ENCODE results near the gene GPSM1.

GRCh38 chr9:136322756-136323330 is 4.5 kb upstream of the GPSM1 start:
- no peak for TF ChIP-seq TBL1XR1 (IDR thresholded peaks at IDR 0.05; ENCODE audit: low read length in 2 of 2)
- no peak for TF ChIP-seq CBX2 (IDR thresholded peaks at IDR 0.05; ENCODE audit: insufficient read depth, low read length, poor library complexity, severe bottlenecking)
- no peak for TF ChIP-seq JUN (IDR thresholded peaks at IDR 0.05; ENCODE audit: borderline replicate concordance, low read depth, low read length)
- no peak for TF ChIP-seq JUN (CRISPR knock-in tag; IDR thresholded peaks at IDR 0.05; ENCODE audit: borderline replicate concordance)
- TF ChIP-seq CHD2 (IDR thresholded peaks at IDR 0.05; ENCODE audit: low read depth, low read length), result no peak
- TF ChIP-seq CTCF (IDR thresholded peaks at IDR 0.05 in 2 of 3, conservative IDR thresholded peaks at IDR 0.05 in 1 of 3; ENCODE audit: insufficient read depth in 2 of 3, low read depth in 1 of 3, low read length in 3 of 3), result no peak
- no peak for TF ChIP-seq MAFK (IDR thresholded peaks at IDR 0.05; ENCODE audit: low read length)
- no peak for TF ChIP-seq EP300 (IDR thresholded peaks at IDR 0.05; ENCODE audit: low read length)
- no peak for TF ChIP-seq POLR2AphosphoS5 (IDR thresholded peaks at IDR 0.05; ENCODE audit: control insufficient read depth, insufficient read depth, low read depth, low read length)
- TF ChIP-seq MEF2A (IDR thresholded peaks at IDR 0.05; ENCODE audit: control insufficient read depth, low read depth, low read length), result no peak
- TF ChIP-seq SP1 (CRISPR knock-in tag; IDR thresholded peaks at IDR 0.05), result no peak
- TF ChIP-seq POLR2A (conservative IDR thresholded peaks at IDR 0.05), result no peak
- no peak for TF ChIP-seq NR2C2 (CRISPR knock-in tag; IDR thresholded peaks at IDR 0.05)
- no peak for TF ChIP-seq NR2C2 (tag; IDR thresholded peaks at IDR 0.05)

Data from K562 (cell line).